HCT116 (cell line): ENCODE results near the gene ANTXR2. TPM values are rescaled to one million over a fixed set of nuclear protein-coding genes. Genes with fewer than 3 reads are reported as not detected.

Source experiments
- ATAC-seq: fragments of 200-7000 bp; cut with Tn5 transposase; 2 replicates; pipeline ENCODE4 v1.9.1; 2020; ENCODE audit warnings: mild to moderate bottlenecking, moderate library complexity
- BruUV-seq: library from RNA; stranded (reverse); fragments of 400-500 nt; replicated peaks from 2 replicates; lab custom pipeline; 2021; lab: Mats Ljungman, UMichigan
- CTCF ChIA-PET: fragments of 300-600 bp; sonication (Branson Sonifier 250); formaldehyde crosslinking; loops from one replicate; lab custom pipeline; 2021; ENCODE audit warnings: antibody characterized with exemption; lab: Charles Lee
- POLR2A ChIA-PET: fragments of 300-600, 350-600 bp; sonication (Branson Sonifier 250); formaldehyde crosslinking; loops from one replicate; lab custom pipeline; 2021; ENCODE audit warnings: antibody characterized with exemption; lab: Charles Lee
- RAD21 ChIA-PET, 2 experiments: fragments of 300-600 bp; sonication (Branson Sonifier 250); formaldehyde crosslinking; loops; one replicate each; lab custom pipeline; 2023; ENCODE audit warnings: low total read pairs in 2 of 2; ENCODE audit not compliant: uncharacterized antibody in 2 of 2, unreplicated experiment in 2 of 2, low non-redundant PET in 1 of 2; lab: Charles Lee
- DNase-seq: peaks from one replicate; pipeline ENCODE4 v3.0.0-alpha.2; 2010; ENCODE audit warnings: low read depth, low spot score
- H2AFZ ChIP-seq: fragments of 200-600 bp; shearing (Covaris generic), sonication (generic); 2 replicates; pipeline ENCODE4 v1.6.1; 2017; ENCODE audit warnings: low read depth, mixed run types, mixed read lengths, antibody characterized with exemption, low read length; ENCODE audit not compliant: poor library complexity, severe bottlenecking
- H3K27ac ChIP-seq: 2 replicates; pipeline ENCODE4 v1.5.1; 2012; ENCODE audit warnings: low read depth, low read length
- H3K27me3 ChIP-seq: fragments of 200-600 bp; sonication (generic); 2 replicates; pipeline ENCODE4 v1.6.1; 2016; ENCODE audit warnings: mixed run types, low read length, mixed read lengths; ENCODE audit not compliant: insufficient read depth
- H3K36me3 ChIP-seq, 2 experiments: fragments of 200-500 bp in 1 of 2; fragments of 200-600 bp in 1 of 2; sonication (Bioruptor generic) in 1 of 2; sonication (generic) in 1 of 2; 2 replicates each; pipeline versions ENCODE4 v1.5.1 to v1.6.1; 2014 to 2016; ENCODE audit warnings: low read length in 2 of 2, inconsistent platforms in 1 of 2, mixed read lengths in 1 of 2, mixed run types in 1 of 2; ENCODE audit not compliant: insufficient read depth in 2 of 2, control insufficient read depth in 1 of 2
- H3K4me1 ChIP-seq, 2 experiments: fragments of 200-600 bp in 1 of 2; sonication (generic) in 1 of 2; 2 replicates each; pipeline versions ENCODE4 v1.5.1 to v1.6.1; 2012 to 2017; ENCODE audit warnings: low read length in 2 of 2, inconsistent platforms in 1 of 2, mild to moderate bottlenecking in 1 of 2, mixed read lengths in 1 of 2, mixed run types in 1 of 2, moderate library complexity in 1 of 2; ENCODE audit not compliant: insufficient read depth in 2 of 2, control insufficient read depth in 1 of 2
- H3K4me2 ChIP-seq: fragments of 200-600 bp; sonication (generic); 2 replicates; pipeline ENCODE4 v1.6.1; 2017; ENCODE audit warnings: mixed run types, low read length, mixed read lengths
- H3K4me3 ChIP-seq, 2 experiments: fragments of 200-600 bp in 1 of 2; sonication (generic) in 1 of 2; replicated peaks in 1 of 2; 2 replicates each; pipeline ENCODE4 v1.5.1; 2011 to 2016; ENCODE audit warnings: low read length in 2 of 2, control low read depth in 1 of 2, low read depth in 1 of 2, mild to moderate bottlenecking in 1 of 2, mixed read lengths in 1 of 2, mixed run types in 1 of 2
- H3K79me2 ChIP-seq: fragments of 200-600 bp; sonication (generic); 2 replicates; pipeline ENCODE4 v1.6.1; 2017; ENCODE audit warnings: mild to moderate bottlenecking, mixed run types, low read length, moderate library complexity, mixed read lengths; ENCODE audit not compliant: insufficient read depth
- H3K9ac ChIP-seq: fragments of 200-600 bp; sonication (generic); 2 replicates; pipeline ENCODE4 v1.6.1; 2016; ENCODE audit warnings: low read length, mixed read lengths
- H3K9me2 ChIP-seq: fragments of 200-600 bp; sonication (generic), shearing (Covaris generic); 2 replicates; pipeline ENCODE4 v1.6.1; 2017; ENCODE audit warnings: mixed run types, mild to moderate bottlenecking, moderate library complexity; ENCODE audit not compliant: insufficient read depth
- H3K9me3 ChIP-seq, 2 experiments: fragments of 200-500 bp in 1 of 2; fragments of 200-600 bp in 1 of 2; sonication (Bioruptor generic) in 1 of 2; sonication (generic) in 1 of 2; 2 replicates each; pipeline ENCODE4 v1.6.1; 2014 to 2017; ENCODE audit warnings: low read length in 2 of 2, mixed read lengths in 2 of 2, inconsistent platforms in 1 of 2, low read depth in 1 of 2, mild to moderate bottlenecking in 1 of 2, mixed run types in 1 of 2, moderate library complexity in 1 of 2; ENCODE audit not compliant: control insufficient read depth in 1 of 2, insufficient read depth in 1 of 2
- H4K20me1 ChIP-seq: fragments of 200-600 bp; sonication (generic), shearing (Covaris generic); 2 replicates; pipeline ENCODE4 v1.6.1; 2017; ENCODE audit warnings: mixed run types, mild to moderate bottlenecking, moderate library complexity; ENCODE audit not compliant: insufficient read depth
- CEBPB ChIP-seq: IDR thresholded peaks from 2 replicates; pipeline ENCODE4 v1.6.1; 2012; ENCODE audit warnings: low read depth
- EZH2phosphoT487 ChIP-seq: fragments of 200-600 bp; IDR thresholded peaks from 2 replicates; pipeline ENCODE4 v1.6.1; 2018; ENCODE audit warnings: antibody characterized with exemption, borderline replicate concordance
- JUND ChIP-seq: IDR thresholded peaks from 2 replicates; pipeline ENCODE4 v1.6.1; 2012
- POLR2AphosphoS5 ChIP-seq: IDR thresholded peaks from 2 replicates; pipeline ENCODE4 v1.6.1; 2011; ENCODE audit warnings: mild to moderate bottlenecking, low read depth, low read length, moderate library complexity
- SP1 ChIP-seq: IDR thresholded peaks from 2 replicates; pipeline ENCODE4 v1.6.1; 2012; ENCODE audit warnings: low read depth
- SRF ChIP-seq: IDR thresholded peaks from 2 replicates; pipeline ENCODE4 v1.6.1; 2012; ENCODE audit warnings: low read depth
- TCF7L2 ChIP-seq: IDR thresholded peaks from 2 replicates; pipeline ENCODE4 v1.7.0; 2011; ENCODE audit warnings: borderline replicate concordance, inconsistent platforms; ENCODE audit not compliant: insufficient read depth, insufficient read length; ENCODE audit errors: extremely low read depth
- YY1 ChIP-seq: IDR thresholded peaks from 2 replicates; pipeline ENCODE4 v1.6.1; 2011; ENCODE audit warnings: low read length, low read depth, moderate library complexity, mild to moderate bottlenecking; ENCODE audit not compliant: insufficient replicate concordance; ENCODE audit errors: extremely low read depth
- ZBTB33 ChIP-seq: IDR thresholded peaks from 2 replicates; pipeline ENCODE4 v1.6.1; 2011; ENCODE audit warnings: mild to moderate bottlenecking, low read length, moderate library complexity; ENCODE audit not compliant: insufficient replicate concordance; ENCODE audit errors: extremely low read depth
- ZFX ChIP-seq: fragments of 450-650 bp; IDR thresholded peaks from 2 replicates; pipeline ENCODE4 v1.6.1; 2017
- intact Hi-C: fragments of 100-400 bp; cut with micrococcal nuclease; formaldehyde crosslinking; loops from 2 replicates; pipeline ENCODE4 v1.10.0; 2022
- total RNA-seq: library from RNA; stranded (reverse); gene quantifications from one replicate; pipeline ENCODE4 v1.2.1, GENCODE V29; 2021; ENCODE audit not compliant: unreplicated experiment
- TF ChIP-seq, protein P1 (sequence below): IDR thresholded peaks from 2 replicates; pipeline ENCODE4 v1.6.1; 2012
- TF ChIP-seq, protein P2 (sequence below), 3 experiments: fragments of 200-600 bp in 1 of 3; sonication (generic) in 1 of 3; IDR thresholded peaks in 2 of 3; conservative IDR thresholded peaks in 1 of 3; 2 replicates each; pipeline ENCODE4 v1.5.1; 2012 to 2017; ENCODE audit warnings: low read depth in 2 of 3, low read length in 2 of 3, antibody characterized with exemption in 1 of 3, borderline replicate concordance in 1 of 3, control low read depth in 1 of 3, mild to moderate bottlenecking in 1 of 3, mixed read lengths in 1 of 3, mixed run types in 1 of 3, moderate library complexity in 1 of 3; ENCODE audit not compliant: insufficient read depth in 1 of 3

ANTXR2 gene
- total RNA-seq, 1 experiment from 2014 or later: 6.3 TPM

DNA sequence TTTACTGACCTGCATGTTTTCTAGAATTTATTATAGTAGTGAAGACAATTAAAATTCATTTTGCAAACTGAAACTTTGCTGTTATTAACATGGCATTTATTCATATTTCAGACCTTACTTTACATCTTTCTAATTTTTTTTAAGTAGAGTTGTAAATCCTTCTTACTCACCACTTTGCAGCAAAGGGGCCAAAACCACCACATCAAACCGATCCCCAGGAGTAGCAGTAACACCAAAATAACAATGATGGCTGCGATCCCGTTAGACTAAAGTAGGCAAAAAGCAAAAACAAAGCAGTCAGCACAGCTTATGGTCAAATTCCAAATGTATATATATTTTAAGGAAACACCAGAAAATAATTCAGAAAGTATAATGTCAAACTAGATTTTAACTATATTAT, 64.7 kb downstream of the ANTXR2 start:
- H3K4me1 ChIP-seq: no peaks in the 10 kb centered on the region
- H4K20me1 ChIP-seq: no peaks in the 10 kb centered on the region
- no peaks in the 10 kb centered on the region for H3K9me2 ChIP-seq
- no peaks in the 10 kb centered on the region for H3K79me2 ChIP-seq
- BruUV-seq: no TSS peak
- H3K27ac ChIP-seq: no peak overlapping the region
- no peaks in the 10 kb centered on the region for H3K9me3 ChIP-seq
- RAD21 ChIA-PET: no interaction called here
- H3K4me2 ChIP-seq: no peak overlapping the region
- no peak overlapping the region for H3K9ac ChIP-seq
- no peak overlapping the region for H2AFZ ChIP-seq
- H3K4me3 ChIP-seq: no peak overlapping the region
- no peaks in the 10 kb centered on the region for H3K36me3 ChIP-seq
- ATAC-seq (no peak), DNase-seq (no peak)
- POLR2A ChIA-PET: no interaction called here
- CTCF ChIA-PET: no interaction called here
- TF ChIP-seq, protein P1, sequence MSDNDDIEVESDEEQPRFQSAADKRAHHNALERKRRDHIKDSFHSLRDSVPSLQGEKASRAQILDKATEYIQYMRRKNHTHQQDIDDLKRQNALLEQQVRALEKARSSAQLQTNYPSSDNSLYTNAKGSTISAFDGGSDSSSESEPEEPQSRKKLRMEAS: no peak
- TF ChIP-seq, protein P2, sequence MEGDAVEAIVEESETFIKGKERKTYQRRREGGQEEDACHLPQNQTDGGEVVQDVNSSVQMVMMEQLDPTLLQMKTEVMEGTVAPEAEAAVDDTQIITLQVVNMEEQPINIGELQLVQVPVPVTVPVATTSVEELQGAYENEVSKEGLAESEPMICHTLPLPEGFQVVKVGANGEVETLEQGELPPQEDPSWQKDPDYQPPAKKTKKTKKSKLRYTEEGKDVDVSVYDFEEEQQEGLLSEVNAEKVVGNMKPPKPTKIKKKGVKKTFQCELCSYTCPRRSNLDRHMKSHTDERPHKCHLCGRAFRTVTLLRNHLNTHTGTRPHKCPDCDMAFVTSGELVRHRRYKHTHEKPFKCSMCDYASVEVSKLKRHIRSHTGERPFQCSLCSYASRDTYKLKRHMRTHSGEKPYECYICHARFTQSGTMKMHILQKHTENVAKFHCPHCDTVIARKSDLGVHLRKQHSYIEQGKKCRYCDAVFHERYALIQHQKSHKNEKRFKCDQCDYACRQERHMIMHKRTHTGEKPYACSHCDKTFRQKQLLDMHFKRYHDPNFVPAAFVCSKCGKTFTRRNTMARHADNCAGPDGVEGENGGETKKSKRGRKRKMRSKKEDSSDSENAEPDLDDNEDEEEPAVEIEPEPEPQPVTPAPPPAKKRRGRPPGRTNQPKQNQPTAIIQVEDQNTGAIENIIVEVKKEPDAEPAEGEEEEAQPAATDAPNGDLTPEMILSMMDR (IDR thresholded peaks at IDR 0.05 in 2 of 3, conservative IDR thresholded peaks at IDR 0.05 in 1 of 3; ENCODE audit: borderline replicate concordance in 1 of 3, insufficient read depth in 1 of 3, low read depth in 2 of 3, low read length in 2 of 3): no peak
- no peak for TF ChIP-seq ZFX
- H3K27me3 ChIP-seq: no peaks in the 10 kb centered on the region
- intact Hi-C loops: no loop called here

GRCh38 chr4:80007745-80008149, 65.3 kb downstream of the ANTXR2 start:
- Histone ChIP-seq H3K9me3 (no peaks in the 10 kb centered on the region), H2AFZ (no peak overlapping the region), H3K79me2 (no peaks in the 10 kb centered on the region), H3K4me1 (no peaks in the 10 kb centered on the region), H3K27ac (no peak overlapping the region), H3K9me2 (no peaks in the 10 kb centered on the region), H3K4me3 (no peak overlapping the region), H3K4me2 (no peak overlapping the region), H3K27me3 (no peaks in the 10 kb centered on the region), H4K20me1 (no peaks in the 10 kb centered on the region), H3K9ac (no peak overlapping the region), H3K36me3 (no peaks in the 10 kb centered on the region)
- BruUV-seq: no TSS peak
- TF ChIP-seq JUND (no peak), SRF (no peak), EZH2phosphoT487 (no peak), ZBTB33 (no peak), SP1 (no peak), POLR2AphosphoS5 (no peak), CEBPB (no peak), TCF7L2 (no peak), YY1 (no peak)
- TF ChIP-seq, protein P2 (IDR thresholded peaks at IDR 0.05 in 2 of 3, conservative IDR thresholded peaks at IDR 0.05 in 1 of 3; ENCODE audit: borderline replicate concordance in 1 of 3, insufficient read depth in 1 of 3, low read depth in 2 of 3, low read length in 2 of 3): no peak
- DNase-seq: no peak
- ChIA-PET CTCF (no interaction called here), RAD21 (no interaction called here), POLR2A (no interaction called here)
- no peak for ATAC-seq
- intact Hi-C loops: no loop called here
